Measurements from ENCODE around the gene KANSL3. TPM values are rescaled to one million over a fixed set of nuclear protein-coding genes. Genes with fewer than 3 reads are reported as not detected.
A peak's percentile ranks its signal among the peaks of the same experiment; 100 is the strongest.

KANSL3 gene
- total RNA-seq, 1 donor from 2014 or later, result 36.3 TPM

GRCh38 chr2:96599941-96600340, 38.2 kb downstream of the KANSL3 start:
- Mint-ChIP-seq H3K27ac (ENCODE audit: unreplicated experiment) (no peak overlapping the region), H3K36me3 (ENCODE audit: low read depth, unreplicated experiment) (peaks cover 42% of the 10 kb centered on the region), H3K27me3 (ENCODE audit: unreplicated experiment) (no peaks in the 10 kb centered on the region), H3K4me3 (ENCODE audit: unreplicated experiment) (no peak overlapping the region), H3K9me3 (ENCODE audit: unreplicated experiment) (no peaks in the 10 kb centered on the region), H3K4me1 (ENCODE audit: unreplicated experiment) (peaks cover 6% of the 10 kb centered on the region)
- no peak for TF ChIP-seq CTCF (IDR thresholded peaks at IDR 0.05; ENCODE audit: unreplicated experiment)
- DNase-seq (ENCODE audit: low spot score), result no peak

GRCh38 chr2:96596596-96596995, 41.5 kb downstream of the KANSL3 start:
- H3K9me3 Mint-ChIP-seq (ENCODE audit: unreplicated experiment), result no peaks in the 10 kb centered on the region
- no peaks in the 10 kb centered on the region for H3K27me3 Mint-ChIP-seq (ENCODE audit: unreplicated experiment)
- H3K4me1 Mint-ChIP-seq (ENCODE audit: unreplicated experiment), result peaks cover 2% of the 10 kb centered on the region
- H3K27ac Mint-ChIP-seq (ENCODE audit: unreplicated experiment), result no peak overlapping the region
- no peak overlapping the region for H3K4me3 Mint-ChIP-seq (ENCODE audit: unreplicated experiment)
- TF ChIP-seq CTCF (IDR thresholded peaks at IDR 0.05; ENCODE audit: unreplicated experiment), result no peak
- DNase-seq (ENCODE audit: low spot score), result no peak
- H3K36me3 Mint-ChIP-seq (ENCODE audit: low read depth, unreplicated experiment), result peaks cover 50% of the 10 kb centered on the region

- no peak for DNase-seq (ENCODE audit: low spot score)
- TF ChIP-seq CTCF (IDR thresholded peaks at IDR 0.05; ENCODE audit: unreplicated experiment), result no peak
- Mint-ChIP-seq H3K9me3 (ENCODE audit: unreplicated experiment) (no peaks in the 10 kb centered on the region), H3K36me3 (ENCODE audit: low read depth, unreplicated experiment) (peaks cover 38% of the 10 kb centered on the region), H3K4me1 (ENCODE audit: unreplicated experiment) (no peaks in the 10 kb centered on the region), H3K4me3 (ENCODE audit: unreplicated experiment) (peak overlapping the region; percentile 67), H3K27me3 (ENCODE audit: unreplicated experiment) (no peaks in the 10 kb centered on the region), H3K27ac (ENCODE audit: unreplicated experiment) (no peak overlapping the region)
These were observed 43.4 kb downstream of the KANSL3 start for GRCh38 chr2:96594691-96595152.

- no peak overlapping the region for H3K4me3 Mint-ChIP-seq (ENCODE audit: unreplicated experiment)
- TF ChIP-seq CTCF (IDR thresholded peaks at IDR 0.05; ENCODE audit: unreplicated experiment), result no peak
- H3K36me3 Mint-ChIP-seq (ENCODE audit: low read depth, unreplicated experiment), result peaks cover 37% of the 10 kb centered on the region
- H3K27ac Mint-ChIP-seq (ENCODE audit: unreplicated experiment), result no peak overlapping the region
- H3K9me3 Mint-ChIP-seq (ENCODE audit: unreplicated experiment), result no peaks in the 10 kb centered on the region
- no peak for DNase-seq (ENCODE audit: low spot score)
- no peaks in the 10 kb centered on the region for H3K4me1 Mint-ChIP-seq (ENCODE audit: unreplicated experiment)
- no peaks in the 10 kb centered on the region for H3K27me3 Mint-ChIP-seq (ENCODE audit: unreplicated experiment)
These were observed 43.8 kb downstream of the KANSL3 start for GRCh38 chr2:96594282-96594681.

GRCh38 chr2:96591494-96591893, 46.6 kb downstream of the KANSL3 start:
- H3K4me3 Mint-ChIP-seq (ENCODE audit: unreplicated experiment), result no peak overlapping the region
- no peaks in the 10 kb centered on the region for H3K9me3 Mint-ChIP-seq (ENCODE audit: unreplicated experiment)
- no peak for TF ChIP-seq CTCF (IDR thresholded peaks at IDR 0.05; ENCODE audit: unreplicated experiment)
- H3K36me3 Mint-ChIP-seq (ENCODE audit: low read depth, unreplicated experiment), result peaks cover 31% of the 10 kb centered on the region
- no peaks in the 10 kb centered on the region for H3K27me3 Mint-ChIP-seq (ENCODE audit: unreplicated experiment)
- no peak for DNase-seq (ENCODE audit: low spot score)
- no peak overlapping the region for H3K27ac Mint-ChIP-seq (ENCODE audit: unreplicated experiment)
- H3K4me1 Mint-ChIP-seq (ENCODE audit: unreplicated experiment), result peaks cover 13% of the 10 kb centered on the region
